GM12872 (cell line): ENCODE measurements around the gene MOCS1.

Experiments
- CTCF ChIP-seq: IDR thresholded peaks from 3 replicates; pipeline ENCODE4 v1.5.1; 2011; ENCODE audit warnings: low read depth, mild to moderate bottlenecking, low read length, moderate library complexity; ENCODE audit not compliant: insufficient read depth

The MOCS1 gene

GRCh38 chr6:39912446-39912845, 21.8 kb downstream of the MOCS1 start:
- no peak for TF ChIP-seq CTCF

GRCh38 chr6:39911513-39912125, 22.6 kb downstream of the MOCS1 start:
- TF ChIP-seq CTCF, result no peak

- no peak for TF ChIP-seq CTCF
Measured at GRCh38 chr6:39910744-39911143, 23.5 kb downstream of the MOCS1 start.

- TF ChIP-seq CTCF, result no peak
Measured at GRCh38 chr6:39910164-39910563, 24.1 kb downstream of the MOCS1 start.

- TF ChIP-seq CTCF, result no peak
Measured at GRCh38 chr6:39909701-39910100, 24.6 kb downstream of the MOCS1 start.

GRCh38 chr6:39908838-39909583, 25.3 kb downstream of the MOCS1 start:
- TF ChIP-seq CTCF, result no peak

GRCh38 chr6:39907871-39908575, 26.2 kb downstream of the MOCS1 start:
- no peak for TF ChIP-seq CTCF
